Upper lobe of left lung (tissue), 4 donors: ENCODE measurements around the gene ZNF444.

Experiments used
- CTCF ChIP-seq, 6 experiments: fragments of 450-650 bp in 4 of 6; fragments of 200-600 bp in 2 of 6; sonication (generic) in 2 of 6; IDR thresholded peaks; one replicate each; pipeline ENCODE4 v1.5.1; 2016 to 2019; ENCODE audit warnings: antibody characterized with exemption in 6 of 6
- POLR2A ChIP-seq, 4 donors: fragments of 450-650 bp; IDR thresholded peaks; one replicate each; pipeline ENCODE4 v1.5.1; 2016 to 2017; ENCODE audit warnings: antibody characterized with exemption in 4 of 4, mild to moderate bottlenecking in 2 of 4
- POLR2AphosphoS5 ChIP-seq, 2 donors: sonication (generic); formaldehyde crosslinking; IDR thresholded peaks; one replicate each; pipeline ENCODE4 v1.5.1; 2017; ENCODE audit warnings: antibody characterized with exemption in 2 of 2

GRCh38 chr19:56115490-56115889, 25.6 kb upstream of the ZNF444 start:
- no peak for TF ChIP-seq POLR2A (IDR thresholded peaks at IDR 0.05)
- no peak for TF ChIP-seq CTCF (IDR thresholded peaks at IDR 0.05)
- no peak for TF ChIP-seq POLR2AphosphoS5 (IDR thresholded peaks at IDR 0.05)
